Body of pancreas (tissue), 4 donors: ENCODE measurements around the gene ARHGEF11. TPM values are rescaled to one million over a fixed set of nuclear protein-coding genes. Genes with fewer than 3 reads are reported as not detected.
A peak's percentile ranks its signal among the peaks of the same experiment; 100 is the strongest.

Experiments used
- ATAC-seq: fragments of 150-250 bp; one replicate; pipeline ENCODE4 v1.9.1; 2016
- DNase-seq, 4 donors: peaks; one replicate each; pipeline ENCODE4 v3.0.0-alpha.2; 2019
- H3K27ac ChIP-seq, 4 donors: fragments of 200-600 bp; sonication (generic); 1 replicate in 3 of 4; 2 replicates in 1 of 4; pipeline versions ENCODE4 v1.5.1 to v1.6.1; 2016 to 2019; ENCODE audit warnings: mild to moderate bottlenecking in 1 of 4, mixed read lengths in 1 of 4, moderate library complexity in 1 of 4
- H3K27me3 ChIP-seq, 2 donors: fragments of 200-600 bp; sonication (generic); one replicate each; pipeline ENCODE4 v1.6.0; 2016; ENCODE audit warnings: mild to moderate bottlenecking in 1 of 2
- H3K36me3 ChIP-seq, 2 donors: fragments of 200-600 bp; sonication (generic); replicated peaks in 1 of 2; 2 replicates each; pipeline ENCODE4 v1.5.1; 2016; ENCODE audit warnings: low read depth in 2 of 2; ENCODE audit not compliant: insufficient read depth in 1 of 2
- H3K4me1 ChIP-seq: fragments of 200-600 bp; sonication (generic); one replicate; pipeline ENCODE4 v1.6.0; 2016
- H3K4me3 ChIP-seq, 2 donors: fragments of 200-600 bp; sonication (generic); 1 replicate in 1 of 2; 2 replicates in 1 of 2; pipeline ENCODE4 v1.5.1; 2016 to 2019
- H3K9me3 ChIP-seq, 3 donors: fragments of 200-600 bp; sonication (generic); 1 replicate in 2 of 3; 2 replicates in 1 of 3; pipeline ENCODE4 v1.5.1; 2016
- POLR2A ChIP-seq, 3 donors: fragments of 450-650 bp; IDR thresholded peaks; one replicate each; pipeline ENCODE4 v1.6.1; 2016; ENCODE audit warnings: antibody characterized with exemption in 3 of 3, mild to moderate bottlenecking in 2 of 3
- WGBS, 2 donors: methylation state at CpG; one replicate each; pipeline ENCODE4 v1.1.5; 2017; 5-methylcytosine and 5-hydroxymethylcytosine counted together
- intact Hi-C: fragments of 100-400 bp; cut with DNase I; formaldehyde crosslinking; loops from one replicate; pipeline ENCODE4 v1.15.1; 2023
- total RNA-seq, 2 donors: library from RNA; depleted of rRNA; stranded (reverse); fragments of >200 nt; gene quantifications; one replicate each; pipeline ENCODE4 v1.1.0, GENCODE V29; 2016
- TF ChIP-seq, protein P1 (sequence below), 7 experiments: fragments of 450-650 bp in 4 of 7; fragments of 200-600 bp in 3 of 7; sonication (generic) in 3 of 7; IDR thresholded peaks; one replicate each; pipeline ENCODE4 v1.5.1; 2016 to 2019; ENCODE audit warnings: antibody characterized with exemption in 7 of 7

ARHGEF11 gene
- total RNA-seq, 2 donors from 2014 or later: 17.9 to 29.7 TPM

DNA sequence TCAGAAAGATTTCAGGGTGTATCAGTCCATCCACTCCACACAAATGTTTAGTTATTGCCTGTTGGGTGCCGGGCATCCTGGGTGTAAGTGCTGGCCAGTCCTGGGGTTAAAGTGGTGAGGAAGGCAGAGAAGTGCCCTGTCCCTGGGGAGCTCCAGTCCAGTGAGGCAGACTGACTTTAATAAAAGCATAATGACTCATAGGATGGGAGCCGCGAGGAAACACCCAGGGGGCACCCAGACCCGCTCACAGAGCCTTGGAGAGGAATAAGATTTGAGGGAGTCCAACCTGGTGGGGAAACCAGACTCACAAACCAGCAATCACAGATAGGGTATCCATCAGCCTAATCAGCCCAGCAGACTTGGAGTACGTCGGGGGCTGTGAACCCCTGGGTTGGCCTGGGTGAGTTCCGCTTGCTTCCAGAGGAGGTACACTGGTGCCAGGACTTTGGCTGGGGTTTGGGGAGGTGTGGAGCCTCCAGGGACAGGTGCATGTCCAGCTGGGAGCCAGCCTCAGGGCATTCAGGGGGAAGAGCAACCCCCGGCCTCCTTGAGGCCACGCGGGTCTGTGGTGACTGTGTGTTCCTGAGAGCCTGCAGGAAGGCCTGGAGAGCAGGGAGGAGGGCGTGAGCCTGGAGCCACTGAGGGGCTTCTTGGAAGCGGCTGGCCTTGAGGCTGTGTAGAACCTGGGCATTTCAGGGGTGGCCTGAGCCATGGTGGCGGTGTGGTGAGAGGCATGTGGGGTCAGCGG, 148.3 kb downstream of the ARHGEF11 start:
- no peaks in the 10 kb centered on the region for H3K36me3 ChIP-seq
- H3K9me3 ChIP-seq: no peaks in the 10 kb centered on the region
- peaks cover 8% of the 10 kb centered on the region for H3K4me1 ChIP-seq
- intact Hi-C loops: no loop called here
- peak overlapping the region in 2 of 4 donors; percentile 16 to 25 for H3K27ac ChIP-seq
- no peak for TF ChIP-seq POLR2A (IDR thresholded peaks at IDR 0.05)
- TF ChIP-seq, protein P1, sequence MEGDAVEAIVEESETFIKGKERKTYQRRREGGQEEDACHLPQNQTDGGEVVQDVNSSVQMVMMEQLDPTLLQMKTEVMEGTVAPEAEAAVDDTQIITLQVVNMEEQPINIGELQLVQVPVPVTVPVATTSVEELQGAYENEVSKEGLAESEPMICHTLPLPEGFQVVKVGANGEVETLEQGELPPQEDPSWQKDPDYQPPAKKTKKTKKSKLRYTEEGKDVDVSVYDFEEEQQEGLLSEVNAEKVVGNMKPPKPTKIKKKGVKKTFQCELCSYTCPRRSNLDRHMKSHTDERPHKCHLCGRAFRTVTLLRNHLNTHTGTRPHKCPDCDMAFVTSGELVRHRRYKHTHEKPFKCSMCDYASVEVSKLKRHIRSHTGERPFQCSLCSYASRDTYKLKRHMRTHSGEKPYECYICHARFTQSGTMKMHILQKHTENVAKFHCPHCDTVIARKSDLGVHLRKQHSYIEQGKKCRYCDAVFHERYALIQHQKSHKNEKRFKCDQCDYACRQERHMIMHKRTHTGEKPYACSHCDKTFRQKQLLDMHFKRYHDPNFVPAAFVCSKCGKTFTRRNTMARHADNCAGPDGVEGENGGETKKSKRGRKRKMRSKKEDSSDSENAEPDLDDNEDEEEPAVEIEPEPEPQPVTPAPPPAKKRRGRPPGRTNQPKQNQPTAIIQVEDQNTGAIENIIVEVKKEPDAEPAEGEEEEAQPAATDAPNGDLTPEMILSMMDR (IDR thresholded peaks at IDR 0.05): no peak
- WGBS, 2 donors: 68 to 86% methylated on average over 7 to 14 of the region's 14 CpGs
- H3K27me3 ChIP-seq: peaks cover 0 to 13% of the 10 kb centered on the region in 2 donors
- H3K4me3 ChIP-seq: no peak overlapping the region
- ATAC-seq (no peak), DNase-seq (no peak)

DNA sequence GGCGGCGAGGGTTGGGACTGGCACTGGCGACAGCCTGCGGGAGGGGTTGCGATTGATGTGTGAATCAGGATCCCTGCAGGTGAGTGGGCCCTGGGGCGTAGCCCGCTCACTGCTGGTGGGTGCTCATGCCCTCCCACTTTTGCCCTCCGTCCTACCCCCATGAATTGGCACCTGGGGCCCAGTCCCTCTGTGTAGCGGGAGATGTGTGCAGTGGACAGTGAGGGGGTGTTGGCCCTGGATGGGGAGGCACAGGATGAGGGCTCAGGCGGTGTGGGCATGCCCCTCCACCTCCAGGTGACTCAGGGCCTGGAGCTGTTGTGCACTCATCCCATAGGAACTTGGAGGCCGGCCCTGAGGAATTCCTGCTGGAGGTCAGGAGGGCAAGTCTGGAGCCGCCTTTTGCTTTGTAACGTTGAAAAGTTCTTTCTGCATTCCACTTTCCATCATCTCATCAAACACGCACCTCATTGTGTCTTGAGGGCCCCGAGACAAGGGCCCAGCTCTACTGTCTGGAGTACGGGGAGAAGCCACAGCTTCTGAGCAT, 149.0 kb downstream of the ARHGEF11 start:
- ATAC-seq: no peak
- WGBS, 2 donors: 74 to 79% methylated on average over 10 to 16 of the region's 16 CpGs
- no peaks in the 10 kb centered on the region for H3K9me3 ChIP-seq
- peak overlapping the region in 1 of 4 donors; percentile 36 for H3K27ac ChIP-seq
- peaks cover 0 to 13% of the 10 kb centered on the region in 2 donors for H3K27me3 ChIP-seq
- no peak overlapping the region for H3K4me3 ChIP-seq
- peak in 1 of 4 donors; percentile 34 for DNase-seq
- intact Hi-C loops: no loop called here
- no peaks in the 10 kb centered on the region for H3K36me3 ChIP-seq
- TF ChIP-seq, protein P1 (IDR thresholded peaks at IDR 0.05): no peak
- no peak for TF ChIP-seq POLR2A (IDR thresholded peaks at IDR 0.05)
- peaks cover 12% of the 10 kb centered on the region for H3K4me1 ChIP-seq

DNA sequence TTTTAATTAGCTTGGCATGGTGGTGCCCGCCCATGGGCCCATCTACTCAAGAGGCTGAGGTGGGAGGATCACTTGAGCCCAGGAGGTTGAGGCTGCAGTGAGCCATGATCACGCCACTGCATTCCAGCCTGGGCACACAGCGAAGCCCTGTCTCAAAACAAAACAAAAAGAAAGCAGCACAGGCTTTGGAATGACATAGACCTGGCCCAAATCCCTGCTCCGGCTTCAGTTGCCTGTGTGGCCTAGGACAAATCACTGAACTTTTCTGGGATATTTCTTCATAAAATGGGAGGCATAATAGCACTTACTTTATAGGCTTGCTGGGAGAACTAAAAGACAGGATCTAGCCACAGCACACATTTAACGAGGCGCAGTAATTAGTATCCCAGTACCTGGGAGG, 149.6 kb downstream of the ARHGEF11 start:
- Histone ChIP-seq H3K4me3 (no peak overlapping the region), H3K36me3 (no peaks in the 10 kb centered on the region), H3K27ac (peak overlapping the region in 2 of 4 donors; percentile 37 to 58), H3K4me1 (peaks cover 12% of the 10 kb centered on the region), H3K9me3 (no peaks in the 10 kb centered on the region), H3K27me3 (peaks cover 0 to 13% of the 10 kb centered on the region in 2 donors)
- DNase-seq (no peak), ATAC-seq (no peak)
- TF ChIP-seq POLR2A (IDR thresholded peaks at IDR 0.05): no peak
- TF ChIP-seq, protein P1 (IDR thresholded peaks at IDR 0.05): no peak
- WGBS, 2 donors: 88 to 90% methylated on average over 6 of the region's 6 CpGs
- intact Hi-C loops: no loop called here

DNA sequence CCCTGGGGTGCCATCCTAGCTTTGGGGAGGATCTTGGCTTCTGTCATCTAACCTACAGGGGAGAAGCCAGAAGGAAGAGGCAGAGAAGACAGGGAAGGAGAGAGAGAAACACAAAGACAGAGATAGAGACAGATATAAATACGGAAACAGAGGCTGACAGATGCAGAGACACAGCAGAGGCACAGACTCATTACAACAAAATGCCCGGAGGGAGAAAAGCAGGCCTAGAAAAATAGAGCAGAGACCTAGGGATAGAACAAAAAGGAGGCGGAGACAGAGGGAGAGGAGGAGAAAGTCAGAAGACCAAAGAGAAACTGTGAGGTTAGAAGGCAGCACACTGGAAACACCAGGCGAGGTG, 150.1 kb downstream of the ARHGEF11 start:
- DNase-seq: no peak
- Histone ChIP-seq H3K4me1 (peaks cover 12% of the 10 kb centered on the region), H3K36me3 (no peaks in the 10 kb centered on the region), H3K27me3 (peaks cover 0 to 13% of the 10 kb centered on the region in 2 donors), H3K9me3 (no peaks in the 10 kb centered on the region), H3K27ac (peak overlapping the region in 3 of 4 donors; percentile 16 to 58 (median 37)), H3K4me3 (no peak overlapping the region)
- 66 to 73% methylated on average over 4 of the region's 4 CpGs for WGBS, 2 donors
- ATAC-seq: no peak
- TF ChIP-seq, protein P1 (IDR thresholded peaks at IDR 0.05): no peak
- TF ChIP-seq POLR2A (IDR thresholded peaks at IDR 0.05): no peak
- intact Hi-C loops: no loop called here
